H1 (cell line): Measurements from ENCODE around the gene MPC1.

Source experiments
- CTCF ChIP-seq, 3 experiments: IDR thresholded peaks; 1 replicate in 2 of 3; 2 replicates in 1 of 3; pipeline versions ENCODE4 v1.5.1 to v1.6.1; 2011; ENCODE audit warnings: low read length in 3 of 3, mild to moderate bottlenecking in 3 of 3, inconsistent platforms in 2 of 3, low read depth in 1 of 3, moderate library complexity in 1 of 3; ENCODE audit not compliant: insufficient read depth in 1 of 3; ENCODE audit errors: control extremely low read depth in 1 of 3
- GTF2F1 ChIP-seq: IDR thresholded peaks from 2 replicates; pipeline ENCODE4 v1.6.1; 2012; ENCODE audit warnings: low read depth, low read length, improper control_type of control experiment, borderline replicate concordance
- JUND ChIP-seq: IDR thresholded peaks from 2 replicates; pipeline ENCODE4 v1.6.1; 2011; ENCODE audit warnings: mild to moderate bottlenecking, improper control_type of control experiment, low read length
- POLR2AphosphoS5 ChIP-seq: IDR thresholded peaks from 2 replicates; pipeline ENCODE4 v1.6.1; 2011; ENCODE audit warnings: low read depth, low read length
- RAD21 ChIP-seq, 2 experiments: IDR thresholded peaks in 1 of 2; conservative IDR thresholded peaks in 1 of 2; 2 replicates each; pipeline ENCODE4 v1.6.1; 2011; ENCODE audit warnings: low read depth in 2 of 2, low read length in 2 of 2, improper control_type of control experiment in 1 of 2, inconsistent platforms in 1 of 2, mild to moderate bottlenecking in 1 of 2, moderate library complexity in 1 of 2
- SP1 ChIP-seq: IDR thresholded peaks from 2 replicates; pipeline ENCODE4 v1.6.1; 2011; ENCODE audit warnings: low read depth, low read length
- TAF1 ChIP-seq: IDR thresholded peaks from 2 replicates; pipeline ENCODE4 v1.6.1; 2011; ENCODE audit warnings: mild to moderate bottlenecking, low read depth, low read length
- TBP ChIP-seq: IDR thresholded peaks from 2 replicates; pipeline ENCODE4 v1.6.1; 2011; ENCODE audit warnings: low read depth, low read length, improper control_type of control experiment
- USF2 ChIP-seq: IDR thresholded peaks from 2 replicates; pipeline ENCODE4 v1.6.1; 2011; ENCODE audit warnings: low read length, improper control_type of control experiment
- YY1 ChIP-seq: IDR thresholded peaks from 2 replicates; pipeline ENCODE4 v1.6.1; 2011; ENCODE audit warnings: low read depth, mild to moderate bottlenecking, low read length

- no peak for TF ChIP-seq POLR2AphosphoS5
- TF ChIP-seq CTCF (IDR thresholded peaks at IDR 0.05; ENCODE audit: control extremely low read depth in 1 of 3, insufficient read depth in 1 of 3, low read depth in 1 of 3, low read length in 3 of 3), result no peak
- TF ChIP-seq JUND, result no peak
- TF ChIP-seq USF2, result no peak
- no peak for TF ChIP-seq YY1
- TF ChIP-seq GTF2F1, result no peak
- TF ChIP-seq RAD21 (IDR thresholded peaks at IDR 0.05 in 1 of 2, conservative IDR thresholded peaks at IDR 0.05 in 1 of 2; ENCODE audit: low read depth in 2 of 2, low read length in 2 of 2), result no peak
- TF ChIP-seq SP1, result no peak
- no peak for TF ChIP-seq TAF1
- TF ChIP-seq TBP, result no peak
These were observed 34.3 kb downstream of the MPC1 start for GRCh38 chr6:166348305-166348949.
